Epithelial cell of proximal tubule (primary cell): ENCODE measurements around the gene FLT1. TPM values are rescaled to one million over a fixed set of nuclear protein-coding genes. Genes with fewer than 3 reads are reported as not detected.

Experiments used
- DNase-seq: peaks from one replicate; pipeline ENCODE4 v3.0.0-alpha.2; 2011; ENCODE audit warnings: low read depth
- H3K4me3 ChIP-seq: 2 replicates; pipeline ENCODE4 v1.5.1; 2011; ENCODE audit warnings: low read depth, mild to moderate bottlenecking, low read length
- total RNA-seq: library from RNA; depleted of rRNA; stranded (reverse); fragments of >200 nt; gene quantifications from 2 replicates; pipeline ENCODE4 v1.2.3, GENCODE V29; 2015
- TF ChIP-seq, protein P1 (sequence below): conservative IDR thresholded peaks from 2 replicates; pipeline ENCODE4 v1.5.1; 2012; ENCODE audit warnings: low read depth, mild to moderate bottlenecking, low read length

FLT1 gene
- total RNA-seq, 1 donor from 2014 or later: 0.17 TPM

DNA sequence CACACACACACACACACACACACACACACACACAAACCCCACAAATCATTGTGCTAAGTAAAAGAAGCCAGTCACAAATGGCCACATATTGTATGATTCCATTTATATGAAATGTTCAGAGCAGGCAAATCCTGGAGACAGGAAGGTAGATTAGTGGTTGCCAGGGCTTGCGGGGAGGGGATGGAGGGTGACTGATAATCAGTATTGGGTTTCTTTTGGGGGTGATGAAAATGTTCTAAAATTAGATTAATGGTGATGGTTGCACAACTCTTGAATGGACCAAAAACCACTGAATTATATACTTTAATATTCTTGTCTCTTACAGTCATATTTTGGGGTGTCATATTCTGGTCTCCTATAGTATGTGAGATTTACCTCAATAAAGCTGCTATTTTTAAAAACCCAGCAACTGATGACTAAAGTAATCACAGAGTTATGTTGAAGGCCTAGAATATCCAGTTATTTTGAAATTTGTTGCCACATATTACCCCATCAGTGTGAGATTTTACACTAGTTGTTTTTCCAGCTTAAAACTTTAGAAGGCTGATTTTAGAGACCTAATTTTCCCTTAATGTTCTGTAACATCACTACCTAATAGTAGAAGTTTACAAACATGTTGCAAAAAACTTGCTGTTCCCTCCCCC lies 20.3 kb downstream of the FLT1 start:
- DNase-seq: no peak
- TF ChIP-seq, protein P1, sequence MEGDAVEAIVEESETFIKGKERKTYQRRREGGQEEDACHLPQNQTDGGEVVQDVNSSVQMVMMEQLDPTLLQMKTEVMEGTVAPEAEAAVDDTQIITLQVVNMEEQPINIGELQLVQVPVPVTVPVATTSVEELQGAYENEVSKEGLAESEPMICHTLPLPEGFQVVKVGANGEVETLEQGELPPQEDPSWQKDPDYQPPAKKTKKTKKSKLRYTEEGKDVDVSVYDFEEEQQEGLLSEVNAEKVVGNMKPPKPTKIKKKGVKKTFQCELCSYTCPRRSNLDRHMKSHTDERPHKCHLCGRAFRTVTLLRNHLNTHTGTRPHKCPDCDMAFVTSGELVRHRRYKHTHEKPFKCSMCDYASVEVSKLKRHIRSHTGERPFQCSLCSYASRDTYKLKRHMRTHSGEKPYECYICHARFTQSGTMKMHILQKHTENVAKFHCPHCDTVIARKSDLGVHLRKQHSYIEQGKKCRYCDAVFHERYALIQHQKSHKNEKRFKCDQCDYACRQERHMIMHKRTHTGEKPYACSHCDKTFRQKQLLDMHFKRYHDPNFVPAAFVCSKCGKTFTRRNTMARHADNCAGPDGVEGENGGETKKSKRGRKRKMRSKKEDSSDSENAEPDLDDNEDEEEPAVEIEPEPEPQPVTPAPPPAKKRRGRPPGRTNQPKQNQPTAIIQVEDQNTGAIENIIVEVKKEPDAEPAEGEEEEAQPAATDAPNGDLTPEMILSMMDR: no peak
- no peak overlapping the region for H3K4me3 ChIP-seq

DNA sequence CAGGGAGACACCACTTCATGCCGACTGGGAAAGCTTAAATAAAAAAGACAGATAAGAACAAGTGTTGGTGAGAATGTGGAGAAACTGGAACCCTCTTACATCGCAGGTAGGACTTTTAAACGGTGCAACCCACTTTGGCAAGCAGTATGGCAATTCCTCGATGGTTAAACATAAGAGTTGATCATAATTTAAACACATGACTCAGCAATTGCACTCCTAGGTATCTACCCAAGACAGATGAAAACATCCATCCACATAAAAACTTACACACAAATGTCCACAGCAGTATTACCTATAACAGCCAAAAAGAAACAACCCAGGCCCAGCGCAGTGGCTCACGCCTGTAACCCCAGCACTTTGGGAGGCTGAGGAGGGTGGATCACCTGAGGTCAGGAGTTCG lies 21.9 kb downstream of the FLT1 start:
- TF ChIP-seq, protein P1: no peak
- DNase-seq: no peak
- H3K4me3 ChIP-seq: no peak overlapping the region

DNA sequence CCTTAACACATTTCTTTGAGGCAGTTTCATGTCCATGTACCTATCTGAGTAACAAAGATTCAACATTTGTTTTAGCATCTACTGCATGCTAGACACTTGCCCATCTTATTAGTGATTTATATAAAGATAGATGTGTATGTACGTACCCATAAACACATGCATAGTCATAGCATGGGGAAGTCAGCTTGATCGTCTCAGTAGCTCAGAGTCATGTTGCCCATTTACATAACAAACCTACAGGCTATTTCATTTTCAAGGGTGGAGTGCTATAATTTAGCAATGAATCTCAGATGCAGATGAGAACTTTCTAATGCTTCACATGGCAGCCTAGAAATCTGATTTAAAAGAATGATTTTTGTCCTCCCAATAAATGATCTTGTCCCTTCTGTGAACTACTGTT lies 23.5 kb downstream of the FLT1 start:
- TF ChIP-seq, protein P1: no peak
- no peak for DNase-seq
- H3K4me3 ChIP-seq: no peak overlapping the region

DNA sequence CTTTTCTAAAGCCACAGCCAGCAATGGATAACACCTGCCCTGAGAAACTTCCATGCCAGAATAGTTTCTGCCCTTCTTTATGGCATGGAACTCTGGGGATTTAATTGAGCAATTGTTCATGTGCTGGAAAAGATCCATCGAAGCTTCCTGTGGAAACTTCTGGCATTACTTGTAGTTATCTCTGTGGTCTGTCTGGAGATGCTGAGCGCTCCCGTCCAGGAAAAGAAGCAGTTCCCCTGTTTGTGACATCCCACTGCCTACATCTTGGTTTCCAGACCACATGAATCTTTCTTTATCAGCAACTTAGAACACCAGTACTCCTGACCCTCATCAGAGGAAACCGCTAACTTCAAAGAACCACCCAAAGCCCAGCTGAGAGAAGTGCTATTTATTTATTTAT lies 24.6 kb downstream of the FLT1 start:
- TF ChIP-seq, protein P1: no peak
- H3K4me3 ChIP-seq: no peak overlapping the region
- DNase-seq: no peak

DNA sequence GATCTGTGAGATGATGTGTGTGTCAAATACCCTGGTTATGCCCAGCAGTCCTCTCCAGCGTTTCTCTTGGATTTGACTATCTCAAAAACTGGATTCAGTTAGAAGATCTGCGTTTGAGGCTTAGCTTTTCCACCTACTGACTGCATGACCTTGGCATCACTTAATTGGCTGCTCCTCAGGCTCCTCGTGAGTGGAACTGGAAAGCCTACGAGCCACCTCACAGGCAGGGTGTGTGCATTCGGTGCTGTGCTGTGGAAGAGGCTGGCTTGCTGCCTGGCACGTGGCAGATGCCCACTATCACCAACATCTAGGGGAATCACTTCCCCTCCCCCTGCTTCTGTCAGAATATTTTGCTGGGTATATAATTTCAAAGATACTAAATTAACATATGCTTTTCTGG lies 25.6 kb downstream of the FLT1 start:
- TF ChIP-seq, protein P1: no peak
- no peak for DNase-seq
- H3K4me3 ChIP-seq: no peak overlapping the region

DNA sequence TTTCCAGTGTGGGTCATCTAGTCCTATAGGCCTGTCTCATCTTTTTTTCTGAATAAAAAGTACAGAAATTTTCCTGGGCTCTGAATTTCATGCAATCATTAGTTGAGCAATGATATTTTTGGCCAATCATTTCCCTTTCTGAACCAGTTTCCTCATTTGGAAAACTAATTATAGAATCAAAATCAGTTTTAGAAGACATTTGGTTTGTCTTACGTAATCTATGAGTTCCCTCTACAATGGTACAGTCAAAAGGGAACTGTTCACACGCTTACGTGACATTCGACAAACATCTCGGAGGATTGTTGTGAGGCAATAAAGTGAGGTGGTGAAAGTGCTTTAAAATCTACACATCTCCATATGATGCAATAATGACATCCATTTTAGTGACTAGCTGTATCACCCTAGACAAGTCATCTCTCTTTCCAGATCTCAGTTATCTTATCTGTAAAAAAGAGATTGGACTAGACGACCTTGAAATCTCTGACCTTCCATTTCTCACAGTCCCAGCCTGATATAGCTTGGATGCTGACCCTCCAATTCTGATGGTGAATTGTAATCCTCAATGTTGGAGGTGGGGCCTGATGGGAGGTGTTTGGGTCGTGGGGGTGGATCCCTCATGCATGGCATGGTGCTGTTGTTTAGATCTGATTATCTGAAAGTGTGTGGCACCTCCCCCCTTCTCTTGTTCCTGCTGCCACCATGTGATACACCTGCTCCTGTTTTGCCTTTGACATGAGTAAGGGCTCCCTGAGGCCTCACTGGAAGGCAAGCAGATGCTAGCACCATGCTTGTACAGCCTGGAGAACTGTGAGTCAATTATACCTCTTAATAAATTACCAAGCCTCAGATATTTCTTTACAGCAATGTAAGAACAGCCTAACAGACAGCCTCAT lies 26.7 kb downstream of the FLT1 start:
- TF ChIP-seq, protein P1: no peak
- H3K4me3 ChIP-seq: no peak overlapping the region
- no peak for DNase-seq

DNA sequence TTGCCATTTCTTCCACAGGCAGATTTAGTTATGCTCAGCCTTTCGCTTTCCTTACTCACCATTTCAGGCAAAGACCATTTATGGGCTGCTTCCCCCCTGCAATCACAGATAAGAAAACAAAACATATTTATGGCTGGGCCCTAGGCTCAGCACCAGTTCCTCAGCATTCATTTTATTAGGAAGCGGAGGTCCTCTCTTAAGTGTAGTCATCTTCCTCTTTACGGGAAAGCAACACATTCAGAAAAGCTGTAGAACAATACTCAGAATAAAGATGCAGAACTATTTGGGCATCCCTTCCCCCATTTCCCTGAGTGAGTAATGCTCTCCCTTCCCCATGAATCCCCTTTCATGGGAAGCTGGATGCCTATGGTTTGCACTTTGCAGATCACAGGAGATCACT lies 27.9 kb downstream of the FLT1 start:
- DNase-seq: no peak
- H3K4me3 ChIP-seq: no peak overlapping the region
- TF ChIP-seq, protein P1: no peak
